AG09309 (cell line): ENCODE data around the gene ARID1A.

Source experiments
- DNase-seq: peaks from one replicate; pipeline ENCODE4 v3.0.0-alpha.2; 2010; ENCODE audit warnings: low read depth
- H3K4me3 ChIP-seq: 2 replicates; pipeline ENCODE4 v1.5.1; 2011; ENCODE audit warnings: mild to moderate bottlenecking, low read depth, low read length, moderate library complexity; ENCODE audit not compliant: control insufficient read depth
- CTCF ChIP-seq: IDR thresholded peaks from 2 replicates; pipeline ENCODE4 v1.5.1; 2011; ENCODE audit warnings: mild to moderate bottlenecking, low read depth, low read length, inconsistent platforms; ENCODE audit not compliant: insufficient read depth, control insufficient read depth; ENCODE audit errors: missing control alignments

Gene ARID1A

GRCh38 chr1:26789931-26790330 lies 94.1 kb downstream of the ARID1A start:
- no peak for TF ChIP-seq CTCF
- no peak overlapping the region for H3K4me3 ChIP-seq
- no peak for DNase-seq

- TF ChIP-seq CTCF, result no peak
Measured at GRCh38 chr1:26790551-26790953, 94.7 kb downstream of the ARID1A start.

GRCh38 chr1:26791148-26791547 lies 95.3 kb downstream of the ARID1A start:
- TF ChIP-seq CTCF, result no peak
- no peak for DNase-seq
- H3K4me3 ChIP-seq, result no peak overlapping the region

More at GRCh38 chr1:26790551-26790953, 94.7 kb downstream of the ARID1A start:
- no peak overlapping the region for H3K4me3 ChIP-seq
- DNase-seq, result no peak

- DNase-seq, result no peak
- TF ChIP-seq CTCF, result no peak
- no peak overlapping the region for H3K4me3 ChIP-seq
Measured at GRCh38 chr1:26791626-26792025, 95.8 kb downstream of the ARID1A start.

GRCh38 chr1:26792924-26793323 lies 97.1 kb downstream of the ARID1A start:
- no peak for TF ChIP-seq CTCF
- no peak overlapping the region for H3K4me3 ChIP-seq
- no peak for DNase-seq

- no peak for DNase-seq
- H3K4me3 ChIP-seq, result no peak overlapping the region
- TF ChIP-seq CTCF, result no peak
Measured at GRCh38 chr1:26794391-26794790, 98.6 kb downstream of the ARID1A start.

GRCh38 chr1:26797627-26798026 lies 101.8 kb downstream of the ARID1A start:
- no peak overlapping the region for H3K4me3 ChIP-seq
- no peak for DNase-seq
- TF ChIP-seq CTCF, result no peak
